Retinal pigment epithelial cell (primary cell): ENCODE data around the gene CHGA.

Source experiments
- DNase-seq: peaks from one replicate; pipeline ENCODE4 v3.0.0-alpha.2; 2010; ENCODE audit warnings: low read depth
- H3K4me3 ChIP-seq: 2 replicates; pipeline ENCODE4 v1.5.1; 2011; ENCODE audit warnings: mild to moderate bottlenecking, low read length, control low read depth, moderate library complexity
- CTCF ChIP-seq: conservative IDR thresholded peaks from 2 replicates; pipeline ENCODE4 v1.5.1; 2011; ENCODE audit warnings: low read depth, low read length, control low read depth, inconsistent platforms

CHGA gene

GRCh38 chr14:92884410-92884809 lies 38.5 kb upstream of the CHGA start:
- DNase-seq, result no peak
- no peak overlapping the region for H3K4me3 ChIP-seq
- TF ChIP-seq CTCF, result no peak

GRCh38 chr14:92885279-92886061 lies 37.5 kb upstream of the CHGA start:
- H3K4me3 ChIP-seq, result no peak overlapping the region
- no peak for TF ChIP-seq CTCF
- DNase-seq, result no peak

GRCh38 chr14:92886337-92886736 lies 36.6 kb upstream of the CHGA start:
- H3K4me3 ChIP-seq, result no peak overlapping the region
- TF ChIP-seq CTCF, result no peak
- DNase-seq, result no peak

- TF ChIP-seq CTCF, result no peak
- no peak overlapping the region for H3K4me3 ChIP-seq
- no peak for DNase-seq
Measured at GRCh38 chr14:92887157-92887556, 35.8 kb upstream of the CHGA start.

- no peak overlapping the region for H3K4me3 ChIP-seq
- TF ChIP-seq CTCF, result no peak
- DNase-seq, result no peak
Measured at GRCh38 chr14:92888896-92889295, 34.1 kb upstream of the CHGA start.

- H3K4me3 ChIP-seq, result no peak overlapping the region
- DNase-seq, result no peak
Measured at GRCh38 chr14:92890830-92891588, 31.9 kb upstream of the CHGA start.

More at GRCh38 chr14:92890830-92891588, 31.9 kb upstream of the CHGA start:
- TF ChIP-seq CTCF, result no peak
